ENCODE results near the gene EIF3J. TPM values are rescaled to one million over a fixed set of nuclear protein-coding genes. Genes with fewer than 3 reads are reported as not detected.

The EIF3J gene
- polyA plus RNA-seq, 2 of the 4 experiments (the other 2 are of a cell fraction), result 90.6 to 114 TPM

GRCh38 chr15:44568338-44568737 lies 31.4 kb downstream of the EIF3J start:
- DNase-seq (ENCODE audit: low read depth in 1 of 2, low spot score in 1 of 2) (no peak), FAIRE-seq (no peak), ATAC-seq (no peak)
- Histone ChIP-seq H3K9me3 (peaks cover 13% of the 10 kb centered on the region), H3K4me2 (no peak overlapping the region), H3K4me1 (no peaks in the 10 kb centered on the region), H3K27ac (no peak overlapping the region), H3K4me3 (no peak overlapping the region)
- no peak for TF ChIP-seq CHD4 (IDR thresholded peaks at IDR 0.05; ENCODE audit: borderline replicate concordance)
- TF ChIP-seq NPAS2 (CRISPR knock-in tag; IDR thresholded peaks at IDR 0.05; ENCODE audit: borderline replicate concordance), result no peak
- no peak for TF ChIP-seq HOXA7 (CRISPR knock-in tag; IDR thresholded peaks at IDR 0.05)
- TF ChIP-seq JUNB (IDR thresholded peaks at IDR 0.05), result no peak
- TF ChIP-seq POLR2A (IDR thresholded peaks at IDR 0.05; ENCODE audit: low read length), result no peak
- TF ChIP-seq EP300 (IDR thresholded peaks at IDR 0.05), result no peak
- TF ChIP-seq PHF8 (IDR thresholded peaks at IDR 0.05; ENCODE audit: borderline replicate concordance, low read depth), result no peak
- no peak for TF ChIP-seq JUN (IDR thresholded peaks at IDR 0.05)
- no peak for TF ChIP-seq ESRRA (IDR thresholded peaks at IDR 0.05; ENCODE audit: borderline replicate concordance, low read length)
- no peak for TF ChIP-seq FOXS1 (CRISPR knock-in tag; IDR thresholded peaks at IDR 0.05)
- TF ChIP-seq TP53 (CRISPR knock-in tag; IDR thresholded peaks at IDR 0.05), result no peak
- WGBS (ENCODE audit: missing lambda C conversion rate), result 86% methylated on average over 3 of the region's 3 CpGs
- ChIA-PET POLR2A (no interaction called here), CTCF (interaction anchor here (0.5 to 4.4 kb wide), 2 partner anchors 11 to 68 kb away, joined by 4 to 22 read pairs; no protein-coding TSS in a partner anchor)

GRCh38 chr15:44569316-44569715 lies 32.4 kb downstream of the EIF3J start:
- POLR2A ChIA-PET, result no interaction called here
- Histone ChIP-seq H3K27ac (no peak overlapping the region), H3K4me1 (no peaks in the 10 kb centered on the region), H3K4me3 (no peak overlapping the region), H3K9me3 (peaks cover 12% of the 10 kb centered on the region), H3K4me2 (no peak overlapping the region)
- 83% methylated on average over 4 of the region's 4 CpGs for WGBS (ENCODE audit: missing lambda C conversion rate)
- TF ChIP-seq GATA3 (IDR thresholded peaks at IDR 0.05; ENCODE audit: borderline replicate concordance), result no peak
- no peak for TF ChIP-seq SREBF2 (IDR thresholded peaks at IDR 0.05)
- TF ChIP-seq RFX5 (IDR thresholded peaks at IDR 0.05), result no peak
- no peak for TF ChIP-seq KDM5A (IDR thresholded peaks at IDR 0.05)
- no peak for TF ChIP-seq CHD2 (IDR thresholded peaks at IDR 0.05; ENCODE audit: low read length, partially characterized antibody)
- no peak for TF ChIP-seq BHLHE40 (IDR thresholded peaks at IDR 0.05; ENCODE audit: low read depth, low read length)
- no peak for TF ChIP-seq TFCP2L1 (CRISPR knock-in tag; IDR thresholded peaks at IDR 0.05)
- no peak for TF ChIP-seq RNF2 (IDR thresholded peaks at IDR 0.05; ENCODE audit: borderline replicate concordance, low read depth)
- TF ChIP-seq MAFK (IDR thresholded peaks at IDR 0.05; ENCODE audit: partially characterized antibody), result no peak
- FAIRE-seq (no peak), ATAC-seq (no peak; a peak in 1 of 6 replicates), DNase-seq (ENCODE audit: low read depth in 1 of 2, low spot score in 1 of 2) (no peak)
- CTCF ChIA-PET, result interaction anchor here (0.9 to 4.4 kb wide), 3 partner anchors 10 to 169 kb away, joined by 4 to 22 read pairs (median 6); no protein-coding TSS in a partner anchor

- H3K4me3 ChIP-seq, result no peak overlapping the region
- peak in 1 of 2 experiments; percentile 13; a peak in 3 of 6 replicates for ATAC-seq
- POLR2A ChIA-PET, result no interaction called here
Observed at GRCh38 chr15:44570361-44570760, 33.4 kb downstream of the EIF3J start.

More at GRCh38 chr15:44570361-44570760, 33.4 kb downstream of the EIF3J start:
- CTCF ChIA-PET, result interaction anchor here (4.4 kb wide), 1 partner anchor 9 kb away, joined by 22 read pairs; no protein-coding TSS in a partner anchor
- no peak for DNase-seq (ENCODE audit: low read depth in 1 of 2, low spot score in 1 of 2)
- H3K9me3 ChIP-seq, result peaks cover 2% of the 10 kb centered on the region
- no peak overlapping the region for H3K4me2 ChIP-seq
- FAIRE-seq, result no peak
- WGBS (ENCODE audit: missing lambda C conversion rate), result 100% methylated on average over 4 of the region's 4 CpGs
- TF ChIP-seq EHMT2 (IDR thresholded peaks at IDR 0.05; ENCODE audit: low read depth), result no peak
- TF ChIP-seq RCOR1 (IDR thresholded peaks at IDR 0.05; ENCODE audit: low read depth, low read length), result no peak
- TF ChIP-seq BCL3 (IDR thresholded peaks at IDR 0.05), result no peak
- TF ChIP-seq KDM5A (IDR thresholded peaks at IDR 0.05), result no peak
- no peak for TF ChIP-seq REST (IDR thresholded peaks at IDR 0.05)
- TF ChIP-seq CHD2 (IDR thresholded peaks at IDR 0.05; ENCODE audit: low read length, partially characterized antibody), result no peak
- no peak for TF ChIP-seq ZNF302 (CRISPR knock-in tag; IDR thresholded peaks at IDR 0.05)
- TF ChIP-seq FOXS1 (CRISPR knock-in tag; IDR thresholded peaks at IDR 0.05), result no peak
- no peak for TF ChIP-seq CHD4 (IDR thresholded peaks at IDR 0.05; ENCODE audit: borderline replicate concordance)
- no peak for TF ChIP-seq EHF (CRISPR knock-in tag; IDR thresholded peaks at IDR 0.05)
- TF ChIP-seq FOSB (CRISPR knock-in tag; IDR thresholded peaks at IDR 0.05), result no peak
- no peak for TF ChIP-seq RAD21 (conservative IDR thresholded peaks at IDR 0.05 in 1 of 2, IDR thresholded peaks at IDR 0.05 in 1 of 2)
- TF ChIP-seq MAFK (IDR thresholded peaks at IDR 0.05; ENCODE audit: partially characterized antibody), result no peak
- no peak for TF ChIP-seq NR3C1 (IDR thresholded peaks at IDR 0.05)
- TF ChIP-seq FOSL2 (IDR thresholded peaks at IDR 0.05), result no peak
- no peak for TF ChIP-seq FOSL2 (CRISPR knock-in tag; IDR thresholded peaks at IDR 0.05)
- TF ChIP-seq HES2 (IDR thresholded peaks at IDR 0.05), result no peak
- TF ChIP-seq CBX8 (IDR thresholded peaks at IDR 0.05), result no peak
- no peak for TF ChIP-seq EP300 (IDR thresholded peaks at IDR 0.05)
- no peak for TF ChIP-seq NFE2L2 (conservative IDR thresholded peaks at IDR 0.05; ENCODE audit: low read length)
- no peak overlapping the region for H3K27ac ChIP-seq
- H3K4me1 ChIP-seq, result no peaks in the 10 kb centered on the region

Data from A549 (cell line).